GM12878 (cell line): ENCODE results near the gene POU2F3. TPM values are rescaled to one million over a fixed set of nuclear protein-coding genes. Genes with fewer than 3 reads are reported as not detected.

ENCODE experiments used
- ATAC-seq: fragments of 200-7000 bp; cut with Tn5 transposase; 3 replicates; pipeline ENCODE4 v1.9.1; 2020; ENCODE audit warnings: mild to moderate bottlenecking, moderate library complexity
- BruUV-seq: library from RNA; stranded (reverse); fragments of 400-500 nt; replicated peaks from 2 replicates; lab custom pipeline; 2021; lab: Mats Ljungman, UMichigan
- CTCF ChIA-PET: fragments of 300-600 bp; sonication (Branson Sonifier 250); formaldehyde crosslinking; extraction: SDS; loops from one replicate; lab custom pipeline; 2021; ENCODE audit warnings: inconsistent platforms; lab: Yijun Ruan, JAX
- POLR2A ChIA-PET: fragments of 350-600 bp; formaldehyde crosslinking; extraction: SDS; loops from one replicate; lab custom pipeline; 2021; ENCODE audit warnings: inconsistent platforms; lab: Charles Lee
- RAD21 ChIA-PET: fragments of 300-600 bp; sonication (Branson Sonifier 250); formaldehyde crosslinking; loops from one replicate; lab custom pipeline; 2023; ENCODE audit warnings: antibody characterized with exemption; ENCODE audit not compliant: unreplicated experiment; lab: Charles Lee
- SMC1A ChIA-PET: fragments of 300-600 bp; sonication (Branson Sonifier 250); formaldehyde crosslinking; loops from one replicate; lab custom pipeline; 2023; ENCODE audit not compliant: unreplicated experiment, uncharacterized antibody; lab: Charles Lee
- DNase-seq: peaks from one replicate; pipeline ENCODE4 v3.0.0-alpha.2; 2011; ENCODE audit warnings: low read depth, low spot score
- FAIRE-seq: peaks from 3 replicates; lab custom pipeline; 2011; peaks lifted over from hg19 to GRCh38; lab: Jason Lieb, UNC
- H2AFZ ChIP-seq: 2 replicates; pipeline ENCODE4 v1.6.0; 2011; ENCODE audit warnings: low read depth, low read length, control low read depth; ENCODE audit not compliant: control insufficient read depth
- H3K27ac ChIP-seq: 2 replicates; pipeline ENCODE4 v1.5.1; 2011; ENCODE audit warnings: control low read depth; ENCODE audit not compliant: control insufficient read depth, insufficient read depth
- H3K27me3 ChIP-seq, 2 experiments: replicated peaks in 1 of 2; 2 replicates each; pipeline versions ENCODE4 v1.6.0 to v1.6.1; 2011; ENCODE audit warnings: low read length in 1 of 2; ENCODE audit not compliant: control insufficient read depth in 2 of 2, insufficient read depth in 2 of 2
- H3K36me3 ChIP-seq, 2 experiments: 2 replicates each; pipeline ENCODE4 v1.5.1; 2011; ENCODE audit warnings: low read length in 1 of 2; ENCODE audit not compliant: control insufficient read depth in 2 of 2, insufficient read depth in 2 of 2
- H3K4me1 ChIP-seq: 2 replicates; pipeline ENCODE4 v1.6.1; 2011; ENCODE audit warnings: mild to moderate bottlenecking, low read length, moderate library complexity, mixed read lengths; ENCODE audit not compliant: control insufficient read depth, insufficient read depth
- H3K4me2 ChIP-seq: 2 replicates; pipeline ENCODE4 v1.6.0; 2011; ENCODE audit warnings: control low read depth; ENCODE audit not compliant: control insufficient read depth, insufficient read depth
- H3K4me3 ChIP-seq: fragments of 200-600 bp; sonication (generic); 2 replicates; pipeline ENCODE4 v1.5.1; 2016
- H3K79me2 ChIP-seq: 2 replicates; pipeline ENCODE4 v1.6.0; 2011; ENCODE audit warnings: low read length; ENCODE audit not compliant: control insufficient read depth, insufficient read depth
- H3K9ac ChIP-seq: 2 replicates; pipeline ENCODE4 v1.8.0; 2011; ENCODE audit warnings: low read length, control low read depth, mixed read lengths; ENCODE audit not compliant: control insufficient read depth, insufficient read depth
- H3K9me3 ChIP-seq: replicated peaks from 3 replicates; pipeline ENCODE4 v1.5.1; 2011; ENCODE audit warnings: mild to moderate bottlenecking, low read length; ENCODE audit not compliant: control insufficient read depth, insufficient read depth
- H4K20me1 ChIP-seq: 2 replicates; pipeline ENCODE4 v1.6.0; 2011; ENCODE audit not compliant: control insufficient read depth, insufficient read depth
- EGR1 ChIP-seq, 2 experiments: IDR thresholded peaks; 1 replicate in 1 of 2; 2 replicates in 1 of 2; pipeline ENCODE4 v1.6.1; 2011 to 2012; ENCODE audit warnings: low read depth in 2 of 2, low read length in 2 of 2, borderline replicate concordance in 1 of 2, mild to moderate bottlenecking in 1 of 2, moderate library complexity in 1 of 2
- HCFC1 ChIP-seq: fragments of 150-350 bp; IDR thresholded peaks from 2 replicates; pipeline ENCODE4 v1.6.1; 2014; ENCODE audit warnings: low read length
- HDAC2 ChIP-seq: fragments of 200-600 bp; sonication (generic); IDR thresholded peaks from 2 replicates; pipeline ENCODE4 v1.6.1; 2017
- MTA2 ChIP-seq: fragments of 450-650 bp; IDR thresholded peaks from 2 replicates; pipeline ENCODE4 v1.6.1; 2016; ENCODE audit warnings: low read depth, mild to moderate bottlenecking, moderate library complexity
- NR2C2 ChIP-seq: IDR thresholded peaks from 2 replicates; pipeline ENCODE4 v1.6.1; 2011; ENCODE audit warnings: borderline replicate concordance, low read depth; ENCODE audit not compliant: control insufficient read depth, insufficient read length
- PML ChIP-seq: IDR thresholded peaks from 2 replicates; pipeline ENCODE4 v1.6.1; 2012; ENCODE audit warnings: low read length, inconsistent platforms
- RB1 ChIP-seq: fragments of 450-650 bp; formaldehyde crosslinking; IDR thresholded peaks from 2 replicates; pipeline ENCODE4 v1.6.1; 2017; ENCODE audit warnings: mild to moderate bottlenecking, borderline replicate concordance
- SREBF1 ChIP-seq: IDR thresholded peaks from 2 replicates; pipeline ENCODE4 v1.6.1; 2012; ENCODE audit warnings: mild to moderate bottlenecking, low read length
- YY1 ChIP-seq: IDR thresholded peaks from 2 replicates; pipeline ENCODE4 v1.6.1; 2011; ENCODE audit warnings: low read depth, mild to moderate bottlenecking, low read length
- ZBTB40 ChIP-seq: fragments of 450-650 bp; IDR thresholded peaks from 2 replicates; pipeline ENCODE4 v1.6.1; 2016; ENCODE audit warnings: mild to moderate bottlenecking, moderate library complexity, borderline replicate concordance
- ZNF384 ChIP-seq: IDR thresholded peaks from 2 replicates; pipeline ENCODE4 v1.6.1; 2012; ENCODE audit warnings: low read depth, mild to moderate bottlenecking, low read length, improper control_type of control experiment, borderline replicate concordance
- ZSCAN29 ChIP-seq: fragments of 450-650 bp; IDR thresholded peaks from 2 replicates; pipeline ENCODE4 v1.6.1; 2017; ENCODE audit warnings: mild to moderate bottlenecking, moderate library complexity
- WGBS: methylation state at CpG from one replicate; pipeline ENCODE4 v1.1.6; 2016; ENCODE audit warnings: low lambda C conversion rate; ENCODE audit not compliant: insufficient replicate concordance, insufficient coverage; ENCODE audit errors: missing lambda C conversion rate; 5-methylcytosine and 5-hydroxymethylcytosine counted together
- in situ Hi-C: fragments of 300-500 bp; cut with MboI; formaldehyde crosslinking; loops from 9 replicates; pipeline ENCODE4 v1.14.3; 2018; ENCODE audit warnings: mixed read lengths
- intact Hi-C: fragments of 100-400 bp; cut with micrococcal nuclease; formaldehyde crosslinking; loops from one replicate; pipeline ENCODE4 v1.14.2; 2022; ENCODE audit not compliant: unreplicated experiment
- polyA plus RNA-seq, 11 experiments: library from polyadenylated mRNA; depleted of rRNA in 4 of 11; unstranded in 6 of 11; stranded (reverse) in 5 of 11; fragments of >200 nt; fragmentation: Nextera tagmentation in 4 of 11; fragmentation: Illumina TruSeq in 1 of 11; extraction: Ambion mirVana in 4 of 11; extraction: Trizol in 1 of 11; gene quantifications; 1 replicate in 1 of 11; 2 replicates in 10 of 11; pipeline versions ENCODE4 v1.2.1 to v1.2.3, GENCODE V29; 2011 to 2016; ENCODE audit warnings: inconsistent platforms in 2 of 11, missing spikeins in 2 of 11, low read depth in 1 of 11
- total RNA-seq, 4 experiments: library from RNA; depleted of rRNA in 3 of 4; stranded (reverse); fragments of >200 nt in 3 of 4; fragmentation: Illumina TruSeq in 1 of 4; extraction: Trizol in 1 of 4; gene quantifications; 2 replicates each; pipeline versions ENCODE4 v1.2.1 to v1.2.3, GENCODE V29; 2013 to 2021
- TF ChIP-seq, protein P1 (sequence below): IDR thresholded peaks from 2 replicates; pipeline ENCODE4 v1.6.1; 2012; ENCODE audit warnings: improper control_type of control experiment, low read depth, low read length; ENCODE audit not compliant: insufficient replicate concordance

The POU2F3 gene
- total and polyA plus RNA-seq, 10 of the 15 experiments (the other 5 are each of a cell fraction or from before 2014, with no cell fraction given): 0.09 to 4.4 (median 0.33) TPM

GRCh38 chr11:120350637-120351036, 110.7 kb downstream of the POU2F3 start (continued):
- no peak for TF ChIP-seq ZBTB40

DNA sequence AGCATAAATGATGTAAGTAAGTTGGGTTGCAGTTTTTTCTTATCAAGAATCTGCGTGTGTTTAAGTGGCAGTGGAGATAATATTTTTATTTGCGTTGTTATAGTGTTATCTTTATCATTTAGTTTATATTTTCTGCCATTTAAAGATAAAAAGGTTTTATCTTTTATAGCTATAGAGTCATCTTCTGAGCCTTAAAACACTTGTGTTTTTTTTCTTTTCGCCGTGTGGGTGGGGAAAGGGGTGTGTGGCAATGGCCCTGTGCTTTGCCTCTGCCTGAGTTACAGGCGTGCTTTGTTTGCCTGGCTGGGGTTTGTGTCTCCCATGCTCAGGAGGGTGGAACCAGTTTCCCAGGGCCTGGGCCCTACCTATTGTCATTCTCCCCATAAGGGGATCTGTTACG, 112.5 kb downstream of the POU2F3 start:
- H4K20me1 ChIP-seq: no peaks in the 10 kb centered on the region
- H3K4me1 ChIP-seq: no peaks in the 10 kb centered on the region
- no peak overlapping the region for H3K4me2 ChIP-seq
- FAIRE-seq (no peak), DNase-seq (no peak), ATAC-seq (no peak)
- no peak overlapping the region for H3K4me3 ChIP-seq
- H2AFZ ChIP-seq: no peak overlapping the region
- BruUV-seq: no TSS peak
- POLR2A ChIA-PET: no interaction called here
- 88% methylated on average over 6 of the region's 6 CpGs for WGBS
- RAD21 ChIA-PET: no interaction called here
- no peak overlapping the region for H3K27ac ChIP-seq
- SMC1A ChIA-PET: interaction anchor here (1.0 kb wide), 1 partner anchor 39 kb away, joined by 3 read pairs; no protein-coding TSS in a partner anchor
- H3K79me2 ChIP-seq: peaks cover 10% of the 10 kb centered on the region
- intact Hi-C loops: no loop called here
- H3K36me3 ChIP-seq: no peaks in the 10 kb centered on the region; a peak in 3 of 4 replicates
- H3K27me3 ChIP-seq: no peaks in the 10 kb centered on the region
- no peaks in the 10 kb centered on the region for H3K9me3 ChIP-seq
- no peak for TF ChIP-seq YY1
- TF ChIP-seq HDAC2: no peak
- no peak for TF ChIP-seq EGR1 (IDR thresholded peaks at IDR 0.05; ENCODE audit: borderline replicate concordance in 1 of 2, low read depth in 2 of 2, low read length in 2 of 2)
- TF ChIP-seq HCFC1: no peak
- no peak for TF ChIP-seq SREBF1
- no peak for TF ChIP-seq RB1
- TF ChIP-seq PML: no peak
- TF ChIP-seq, protein P1, sequence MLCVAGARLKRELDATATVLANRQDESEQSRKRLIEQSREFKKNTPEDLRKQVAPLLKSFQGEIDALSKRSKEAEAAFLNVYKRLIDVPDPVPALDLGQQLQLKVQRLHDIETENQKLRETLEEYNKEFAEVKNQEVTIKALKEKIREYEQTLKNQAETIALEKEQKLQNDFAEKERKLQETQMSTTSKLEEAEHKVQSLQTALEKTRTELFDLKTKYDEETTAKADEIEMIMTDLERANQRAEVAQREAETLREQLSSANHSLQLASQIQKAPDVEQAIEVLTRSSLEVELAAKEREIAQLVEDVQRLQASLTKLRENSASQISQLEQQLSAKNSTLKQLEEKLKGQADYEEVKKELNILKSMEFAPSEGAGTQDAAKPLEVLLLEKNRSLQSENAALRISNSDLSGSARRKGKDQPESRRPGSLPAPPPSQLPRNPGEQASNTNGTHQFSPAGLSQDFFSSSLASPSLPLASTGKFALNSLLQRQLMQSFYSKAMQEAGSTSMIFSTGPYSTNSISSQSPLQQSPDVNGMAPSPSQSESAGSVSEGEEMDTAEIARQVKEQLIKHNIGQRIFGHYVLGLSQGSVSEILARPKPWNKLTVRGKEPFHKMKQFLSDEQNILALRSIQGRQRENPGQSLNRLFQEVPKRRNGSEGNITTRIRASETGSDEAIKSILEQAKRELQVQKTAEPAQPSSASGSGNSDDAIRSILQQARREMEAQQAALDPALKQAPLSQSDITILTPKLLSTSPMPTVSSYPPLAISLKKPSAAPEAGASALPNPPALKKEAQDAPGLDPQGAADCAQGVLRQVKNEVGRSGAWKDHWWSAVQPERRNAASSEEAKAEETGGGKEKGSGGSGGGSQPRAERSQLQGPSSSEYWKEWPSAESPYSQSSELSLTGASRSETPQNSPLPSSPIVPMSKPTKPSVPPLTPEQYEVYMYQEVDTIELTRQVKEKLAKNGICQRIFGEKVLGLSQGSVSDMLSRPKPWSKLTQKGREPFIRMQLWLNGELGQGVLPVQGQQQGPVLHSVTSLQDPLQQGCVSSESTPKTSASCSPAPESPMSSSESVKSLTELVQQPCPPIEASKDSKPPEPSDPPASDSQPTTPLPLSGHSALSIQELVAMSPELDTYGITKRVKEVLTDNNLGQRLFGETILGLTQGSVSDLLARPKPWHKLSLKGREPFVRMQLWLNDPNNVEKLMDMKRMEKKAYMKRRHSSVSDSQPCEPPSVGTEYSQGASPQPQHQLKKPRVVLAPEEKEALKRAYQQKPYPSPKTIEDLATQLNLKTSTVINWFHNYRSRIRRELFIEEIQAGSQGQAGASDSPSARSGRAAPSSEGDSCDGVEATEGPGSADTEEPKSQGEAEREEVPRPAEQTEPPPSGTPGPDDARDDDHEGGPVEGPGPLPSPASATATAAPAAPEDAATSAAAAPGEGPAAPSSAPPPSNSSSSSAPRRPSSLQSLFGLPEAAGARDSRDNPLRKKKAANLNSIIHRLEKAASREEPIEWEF: no peak
- TF ChIP-seq MTA2: no peak
- TF ChIP-seq NR2C2: no peak
- TF ChIP-seq ZNF384: no peak
- TF ChIP-seq ZSCAN29: no peak
- TF ChIP-seq, all 136 proteins: peak for 0
- no peak overlapping the region for H3K9ac ChIP-seq
- in situ Hi-C loops: no loop called here
- CTCF ChIA-PET: interaction anchor here (1.0 kb wide), 1 partner anchor 9 kb away, joined by 3 read pairs; no protein-coding TSS in a partner anchor
